ENCODE results near the gene MYO1E.

MYO1E gene

DNA sequence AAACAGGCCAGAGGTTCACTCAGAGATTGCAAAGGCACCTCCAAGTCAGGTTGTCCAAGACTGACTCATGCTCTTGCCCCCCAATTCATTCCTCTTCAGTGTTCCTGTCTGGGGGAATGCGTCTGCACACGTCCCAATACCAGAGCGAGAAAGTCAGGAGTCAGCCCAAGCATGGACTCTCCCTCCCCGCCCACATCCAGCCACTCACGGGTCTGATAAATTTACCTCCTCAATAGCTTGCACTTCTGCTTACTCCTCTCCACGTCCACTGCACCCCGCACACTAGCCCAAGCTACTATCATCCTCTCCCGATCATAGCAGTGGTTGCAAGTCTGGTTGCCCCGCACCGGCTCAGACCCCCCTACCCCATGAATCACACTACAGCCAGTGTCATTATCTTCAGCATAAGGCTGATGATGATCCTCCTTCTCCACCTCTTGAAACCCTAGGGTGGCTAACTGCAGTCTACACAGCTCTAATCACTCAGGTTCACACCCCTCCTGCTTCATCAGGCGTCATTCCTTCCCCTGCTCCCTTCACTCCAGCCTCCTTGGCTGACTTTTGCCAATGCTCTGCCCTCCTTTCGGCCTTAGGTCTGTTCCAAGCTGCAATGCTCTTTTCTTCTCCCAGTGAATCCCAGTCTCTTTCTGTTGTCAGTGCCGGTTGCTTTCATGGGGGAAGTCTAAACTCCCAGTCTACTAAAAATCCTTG, 27.6 kb upstream of the MYO1E start:
- DNase-seq (ENCODE audit: extremely low spot score), result no peak
- CTCF ChIA-PET, result interaction anchor here (1.3 to 7.2 kb wide), 6 partner anchors 10 to 103 kb away, joined by 3 to 60 read pairs (median 5); no protein-coding TSS in a partner anchor
- POLR2A ChIA-PET, result interaction anchor here (2.5 kb wide), 1 partner anchor 27 kb away, joined by 7 read pairs; the partner anchor contains the start of gene MYO1E
- TF ChIP-seq, protein P1, sequence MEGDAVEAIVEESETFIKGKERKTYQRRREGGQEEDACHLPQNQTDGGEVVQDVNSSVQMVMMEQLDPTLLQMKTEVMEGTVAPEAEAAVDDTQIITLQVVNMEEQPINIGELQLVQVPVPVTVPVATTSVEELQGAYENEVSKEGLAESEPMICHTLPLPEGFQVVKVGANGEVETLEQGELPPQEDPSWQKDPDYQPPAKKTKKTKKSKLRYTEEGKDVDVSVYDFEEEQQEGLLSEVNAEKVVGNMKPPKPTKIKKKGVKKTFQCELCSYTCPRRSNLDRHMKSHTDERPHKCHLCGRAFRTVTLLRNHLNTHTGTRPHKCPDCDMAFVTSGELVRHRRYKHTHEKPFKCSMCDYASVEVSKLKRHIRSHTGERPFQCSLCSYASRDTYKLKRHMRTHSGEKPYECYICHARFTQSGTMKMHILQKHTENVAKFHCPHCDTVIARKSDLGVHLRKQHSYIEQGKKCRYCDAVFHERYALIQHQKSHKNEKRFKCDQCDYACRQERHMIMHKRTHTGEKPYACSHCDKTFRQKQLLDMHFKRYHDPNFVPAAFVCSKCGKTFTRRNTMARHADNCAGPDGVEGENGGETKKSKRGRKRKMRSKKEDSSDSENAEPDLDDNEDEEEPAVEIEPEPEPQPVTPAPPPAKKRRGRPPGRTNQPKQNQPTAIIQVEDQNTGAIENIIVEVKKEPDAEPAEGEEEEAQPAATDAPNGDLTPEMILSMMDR (IDR thresholded peaks at IDR 0.05; ENCODE audit: control extremely low read depth, extremely low read depth, low read depth, missing control alignments), result no peak

DNA sequence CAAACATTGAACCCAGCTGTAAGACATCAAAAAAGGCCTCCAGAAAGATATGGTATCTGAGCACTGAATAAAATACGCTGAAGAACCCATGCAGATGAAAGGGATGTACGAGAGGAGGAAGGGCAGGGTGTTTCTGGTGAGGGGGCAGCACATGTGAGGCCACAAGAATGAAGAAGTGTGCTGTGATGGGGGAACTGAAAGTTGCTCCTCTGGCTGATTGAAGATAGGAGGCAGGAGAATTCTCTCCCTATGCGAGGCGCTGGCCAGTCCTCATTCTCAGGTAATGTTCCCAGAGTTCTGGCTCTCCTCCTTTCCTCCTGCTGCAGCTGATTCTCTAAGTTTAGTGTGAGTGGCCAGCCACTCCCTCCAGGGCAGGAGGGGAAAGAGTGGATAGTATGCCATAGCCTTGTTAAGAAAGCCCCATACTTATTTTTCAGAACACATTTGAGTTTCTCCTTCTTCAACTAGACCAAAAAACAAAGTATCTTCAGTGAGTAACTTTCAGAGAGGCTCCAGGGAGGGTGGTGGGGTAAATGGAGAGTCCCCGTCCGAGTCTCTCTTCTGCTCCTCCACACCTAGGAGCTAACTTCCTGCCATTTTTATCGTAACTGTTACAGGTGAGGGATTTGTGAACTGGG, 26.9 kb upstream of the MYO1E start:
- DNase-seq (ENCODE audit: extremely low spot score), result peak; percentile 74
- ChIA-PET POLR2A (interaction anchor here (2.5 kb wide), 1 partner anchor 27 kb away, joined by 7 read pairs; the partner anchor contains the start of gene MYO1E), CTCF (interaction anchor here (1.1 to 7.2 kb wide), 10 partner anchors 10 to 152 kb away, joined by 3 to 60 read pairs (median 4); no protein-coding TSS in a partner anchor)
- TF ChIP-seq, protein P1 (IDR thresholded peaks at IDR 0.05; ENCODE audit: control extremely low read depth, extremely low read depth, low read depth, missing control alignments), result no peak

DNA sequence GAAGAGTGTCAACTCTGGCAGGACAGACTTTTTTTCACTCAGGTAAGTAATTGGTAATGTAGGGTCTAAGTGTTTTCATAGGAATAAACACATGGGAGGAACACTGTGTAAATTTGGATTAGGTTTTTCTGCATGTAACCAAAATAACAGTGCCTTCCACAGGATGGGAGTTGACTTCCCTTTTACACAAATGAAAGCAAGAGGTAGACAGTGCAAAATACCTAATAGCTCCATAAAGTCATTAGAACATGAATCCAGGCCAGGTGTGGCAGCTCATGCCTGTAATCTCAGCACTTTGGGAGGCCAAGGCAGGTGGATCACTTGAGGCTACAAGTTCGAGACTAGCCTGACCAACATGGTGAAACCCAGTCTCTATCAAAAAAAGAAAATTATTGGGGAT, 25.5 kb upstream of the MYO1E start:
- POLR2A ChIA-PET, result interaction anchor here (2.5 kb wide), 1 partner anchor 25 kb away, joined by 7 read pairs; the partner anchor contains the start of gene MYO1E
- DNase-seq (ENCODE audit: extremely low spot score), result no peak
- TF ChIP-seq, protein P1 (IDR thresholded peaks at IDR 0.05; ENCODE audit: control extremely low read depth, extremely low read depth, low read depth, missing control alignments), result no peak
- CTCF ChIA-PET, result interaction anchor here (1.0 to 7.2 kb wide), 8 partner anchors 8 to 104 kb away, joined by 3 to 60 read pairs (median 4); no protein-coding TSS in a partner anchor

DNA sequence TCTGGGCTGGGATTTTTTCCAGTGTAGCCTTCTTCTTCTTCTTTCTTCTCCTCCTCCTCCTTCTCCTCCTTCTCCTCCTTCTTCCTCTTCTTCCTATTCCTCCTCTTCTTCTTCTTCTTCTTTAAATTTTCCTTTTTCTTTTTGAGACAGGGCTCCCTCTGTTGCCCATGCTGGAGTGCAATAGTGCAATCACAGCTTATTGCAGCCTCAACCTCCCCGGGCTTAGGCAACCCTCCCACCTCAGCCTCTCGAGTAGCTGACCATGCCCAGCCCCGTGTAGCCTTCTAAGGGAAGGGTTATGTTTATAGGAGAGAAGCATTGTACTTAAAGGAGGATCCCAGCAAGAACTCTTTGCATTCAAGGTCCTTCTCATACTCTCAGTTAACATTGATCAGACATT, 24.0 kb upstream of the MYO1E start:
- TF ChIP-seq, protein P1 (IDR thresholded peaks at IDR 0.05; ENCODE audit: control extremely low read depth, extremely low read depth, low read depth, missing control alignments), result no peak
- no peak for DNase-seq (ENCODE audit: extremely low spot score)
- ChIA-PET CTCF (interaction anchor here (2.4 to 7.2 kb wide), 2 partner anchors 14 kb away, joined by 9 to 60 read pairs; no protein-coding TSS in a partner anchor), POLR2A (no interaction called here)

DNA sequence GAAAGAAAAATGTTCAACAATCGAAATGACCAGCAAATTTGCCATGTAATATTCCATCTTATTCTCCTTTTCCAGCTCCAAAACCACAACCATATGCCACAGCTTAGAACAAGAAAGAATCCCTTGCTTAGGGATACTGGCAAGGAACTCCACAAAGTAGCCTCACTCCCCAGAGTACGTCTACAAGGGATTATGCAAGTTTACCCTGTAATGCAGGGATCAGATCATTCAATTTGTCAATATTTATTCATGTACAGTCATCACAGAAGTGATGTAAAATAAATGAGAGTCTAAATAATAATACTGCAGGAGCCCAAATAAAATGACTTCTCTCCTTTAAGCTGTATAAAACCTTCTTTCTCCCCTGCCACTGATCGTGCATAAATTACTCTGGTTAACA, 23.5 kb upstream of the MYO1E start:
- ChIA-PET CTCF (interaction anchor here (2.4 to 7.2 kb wide), 2 partner anchors 14 kb away, joined by 9 to 60 read pairs; no protein-coding TSS in a partner anchor), POLR2A (no interaction called here)
- TF ChIP-seq, protein P1 (IDR thresholded peaks at IDR 0.05; ENCODE audit: control extremely low read depth, extremely low read depth, low read depth, missing control alignments), result no peak
- DNase-seq (ENCODE audit: extremely low spot score), result no peak

DNA sequence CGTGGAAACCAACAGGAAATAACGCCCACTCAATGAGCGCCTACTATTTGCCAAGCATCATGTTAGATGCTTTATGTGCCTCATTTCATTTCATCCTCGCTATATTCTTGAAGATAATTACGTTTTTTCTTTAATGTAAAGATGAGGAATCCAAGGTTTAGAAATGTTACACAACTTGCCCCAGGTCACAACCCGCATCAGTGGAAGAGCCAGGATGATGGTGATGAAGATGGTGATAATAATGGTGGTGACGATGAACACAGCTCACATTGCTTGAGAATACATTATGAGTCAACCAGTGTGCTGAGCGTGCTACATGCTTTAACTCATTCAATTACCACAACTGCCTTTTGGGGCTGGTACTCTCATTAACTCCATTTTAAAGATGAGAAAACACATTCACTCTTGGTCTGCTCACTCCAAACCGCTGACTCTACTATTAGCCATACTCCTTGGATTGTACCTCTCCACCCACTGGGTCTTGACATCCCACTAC, 21.5 kb upstream of the MYO1E start:
- ChIA-PET POLR2A (interaction anchor here (1.5 kb wide), 1 partner anchor 21 kb away, joined by 4 read pairs; the partner anchor contains the start of gene MYO1E), CTCF (interaction anchor here (7.2 kb wide), 1 partner anchor 16 kb away, joined by 60 read pairs; no protein-coding TSS in a partner anchor)
- DNase-seq (ENCODE audit: extremely low spot score), result no peak
- TF ChIP-seq, protein P1 (IDR thresholded peaks at IDR 0.05; ENCODE audit: control extremely low read depth, extremely low read depth, low read depth, missing control alignments), result no peak
